Islet precursor cell (in vitro differentiated cells): Measurements from ENCODE around the gene DNAJA1.

Experiments used
- DNase-seq: peaks from one replicate; pipeline ENCODE4 v3.0.0-alpha.2; 2018

DNAJA1 gene

DNA sequence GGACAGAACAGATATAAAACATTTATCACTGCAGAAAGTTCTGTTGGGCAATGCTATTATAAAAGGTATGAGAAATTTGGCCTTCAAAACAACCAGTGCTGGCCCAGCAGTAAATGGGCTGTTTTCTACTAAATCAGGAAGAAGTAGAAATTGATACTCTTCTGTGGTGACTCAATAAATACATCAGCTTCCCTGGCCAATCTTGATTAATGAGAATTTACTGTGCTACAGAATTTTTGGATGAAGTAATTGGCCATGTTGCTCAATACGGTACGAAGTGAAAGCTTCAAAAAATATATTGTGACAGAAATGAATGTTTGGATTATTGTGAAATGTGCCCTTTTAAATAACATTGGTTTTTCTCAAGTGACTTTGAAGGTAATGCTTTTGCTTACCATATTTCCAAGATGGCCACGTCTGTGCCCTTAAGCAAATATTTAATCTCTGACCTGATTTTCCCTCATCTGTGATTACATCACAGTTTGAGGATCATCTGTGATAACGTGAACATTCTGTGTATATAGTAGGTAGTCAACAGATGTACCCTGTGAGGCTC lies 4.2 kb downstream of the DNAJA1 start:
- no peak for DNase-seq

DNA sequence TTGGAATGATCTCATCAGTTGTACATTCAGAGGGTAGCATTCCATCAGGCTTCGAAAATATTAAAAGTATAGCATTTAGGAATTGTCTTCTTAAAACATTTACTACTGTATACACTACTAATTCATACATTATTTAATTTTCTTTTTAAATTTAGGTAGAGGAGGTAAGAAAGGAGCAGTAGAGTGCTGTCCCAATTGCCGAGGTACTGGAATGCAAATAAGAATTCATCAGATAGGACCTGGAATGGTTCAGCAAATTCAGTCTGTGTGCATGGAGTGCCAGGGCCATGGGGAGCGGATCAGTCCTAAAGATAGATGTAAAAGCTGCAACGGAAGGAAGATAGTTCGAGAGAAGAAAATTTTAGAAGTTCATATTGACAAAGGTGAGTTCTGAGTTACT lies 5.2 kb downstream of the DNAJA1 start:
- no peak for DNase-seq

DNA sequence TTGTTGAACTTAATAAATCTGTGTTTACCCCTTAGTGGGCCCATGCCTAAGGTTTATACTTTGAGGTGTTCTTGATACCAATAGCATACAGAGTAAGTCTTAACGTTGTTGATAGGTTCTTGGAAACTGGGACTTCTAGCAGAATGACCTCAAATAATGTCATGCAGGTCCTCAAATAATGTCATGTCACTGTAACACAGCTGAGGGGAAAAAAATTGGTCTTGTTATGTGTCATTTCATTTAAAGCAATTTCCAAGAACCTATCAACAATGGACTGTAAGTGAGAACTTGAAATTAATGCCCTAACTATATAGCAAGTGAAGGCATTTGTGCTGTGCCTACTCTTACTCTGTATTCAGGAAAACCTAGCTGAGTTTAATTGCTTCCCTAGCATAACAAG lies 7.2 kb downstream of the DNAJA1 start:
- DNase-seq: no peak

DNA sequence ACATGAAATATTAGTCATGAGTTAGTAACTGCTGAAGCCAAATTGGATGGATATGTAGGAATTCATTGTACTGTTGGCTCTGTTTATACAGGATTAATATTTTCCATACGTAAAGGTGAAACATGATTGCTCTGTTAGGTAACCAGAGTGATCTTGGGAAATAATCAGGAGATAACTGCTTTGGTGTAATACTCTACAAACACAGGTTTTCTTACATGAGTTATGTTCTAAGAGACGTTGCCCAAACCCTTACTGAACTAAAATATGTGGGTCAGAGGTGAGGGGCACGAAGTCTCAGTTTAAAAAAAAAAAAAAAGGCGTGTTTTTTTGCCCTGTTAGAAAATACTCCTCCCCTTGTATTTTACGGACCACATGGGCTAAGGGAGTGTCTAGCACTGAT lies 7.8 kb downstream of the DNAJA1 start:
- DNase-seq: no peak

DNA sequence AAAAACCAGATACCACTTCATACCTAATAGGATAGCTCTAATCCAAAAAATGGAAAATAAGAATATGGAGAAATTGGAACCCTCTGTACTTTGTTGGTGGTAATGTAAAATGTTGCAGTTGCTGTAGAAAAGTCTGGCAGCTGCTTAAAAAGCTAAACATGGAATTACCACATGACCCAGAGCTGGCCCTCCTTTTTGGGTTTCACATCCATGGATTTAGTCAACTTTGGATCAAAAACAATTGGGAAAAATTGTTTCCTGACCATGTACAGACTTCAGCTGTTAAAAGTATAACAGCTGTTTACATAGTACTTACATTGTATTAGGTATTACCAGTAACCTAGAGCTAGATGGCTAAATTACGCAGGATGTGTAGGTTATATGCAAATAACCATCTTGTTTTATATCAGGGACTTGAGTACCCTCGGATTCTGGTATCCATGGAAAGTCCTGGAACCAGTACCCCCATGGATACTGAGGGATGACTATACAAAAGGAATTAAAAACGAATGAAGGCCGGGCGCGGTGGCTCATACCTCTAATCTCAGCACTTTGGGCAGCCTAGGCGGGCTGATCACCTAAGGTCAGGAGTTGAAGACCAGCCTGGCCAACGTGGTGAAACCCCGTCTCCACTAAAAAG lies 15.8 kb downstream of the DNAJA1 start:
- DNase-seq: no peak

DNA sequence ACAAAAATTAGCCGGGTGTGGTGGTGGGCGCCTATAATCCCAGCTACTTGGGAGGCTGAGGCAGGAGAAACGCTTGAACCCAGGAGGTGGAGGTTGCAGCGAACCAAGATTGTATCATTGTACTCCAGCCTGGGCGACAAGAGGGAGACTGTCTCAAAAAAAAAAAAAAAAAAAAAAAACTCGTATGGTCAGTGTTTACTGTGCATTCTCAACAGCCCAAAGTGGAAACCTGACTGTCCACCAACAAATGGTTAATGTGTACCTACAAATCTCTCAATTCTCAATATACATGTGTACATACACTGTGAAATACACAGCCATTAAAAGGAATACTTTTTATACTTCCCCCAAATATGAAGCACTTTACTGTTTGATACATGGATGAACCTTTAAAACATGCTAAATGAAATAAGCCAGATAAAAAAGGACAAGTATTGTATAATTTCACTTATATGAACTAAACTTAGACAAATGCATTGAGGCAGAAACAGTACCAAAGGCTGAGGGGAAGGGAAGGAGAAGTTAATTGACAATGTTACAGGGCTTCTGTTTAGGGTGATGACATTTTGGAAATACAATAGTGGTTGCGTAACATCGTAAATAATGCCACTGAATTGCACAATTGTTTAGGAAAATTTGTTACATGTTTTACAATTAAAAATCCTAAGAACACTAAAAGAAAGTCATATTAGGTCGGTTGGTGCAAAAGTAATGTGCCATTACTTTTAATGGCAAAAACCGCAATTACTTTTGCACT lies 16.5 kb downstream of the DNAJA1 start:
- DNase-seq: no peak

DNA sequence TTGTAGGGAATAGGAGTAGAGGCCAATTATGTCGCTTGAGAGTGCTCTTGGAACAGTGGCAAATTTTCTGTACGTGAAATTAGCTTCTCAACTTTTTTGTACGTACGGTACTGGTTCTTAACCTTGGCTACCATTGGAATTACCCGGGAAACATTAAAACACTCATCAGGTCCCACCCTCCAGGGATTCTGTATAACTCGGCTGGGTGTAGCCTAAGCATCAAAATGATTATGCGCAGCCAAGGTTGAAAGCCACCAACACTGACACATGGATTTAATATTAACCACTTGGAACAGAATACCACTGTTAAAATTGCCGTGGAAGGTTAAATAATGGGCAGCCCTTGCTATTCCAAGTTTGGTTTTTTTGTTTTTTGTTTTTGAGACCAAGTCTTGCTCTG lies 17.4 kb downstream of the DNAJA1 start:
- no peak for DNase-seq

DNA sequence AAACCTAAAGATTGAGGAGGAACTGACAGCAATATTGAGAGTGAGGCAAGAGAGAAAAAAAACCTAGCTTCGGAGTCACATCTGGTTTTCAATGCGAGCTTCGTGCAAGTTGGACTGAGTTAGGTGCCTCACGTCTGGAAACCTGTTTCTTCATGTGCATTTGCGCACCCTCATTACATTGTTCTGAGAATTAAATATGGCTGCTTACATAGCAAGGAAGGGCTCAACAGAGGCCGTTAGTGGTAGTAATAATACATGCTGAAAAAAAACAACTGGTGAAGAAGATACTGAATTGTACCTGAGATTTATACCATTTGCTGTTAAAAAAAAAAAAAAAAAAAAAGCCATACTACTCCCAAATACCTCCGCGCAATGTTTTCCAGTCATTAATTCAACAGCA lies 18.6 kb downstream of the DNAJA1 start:
- no peak for DNase-seq

DNA sequence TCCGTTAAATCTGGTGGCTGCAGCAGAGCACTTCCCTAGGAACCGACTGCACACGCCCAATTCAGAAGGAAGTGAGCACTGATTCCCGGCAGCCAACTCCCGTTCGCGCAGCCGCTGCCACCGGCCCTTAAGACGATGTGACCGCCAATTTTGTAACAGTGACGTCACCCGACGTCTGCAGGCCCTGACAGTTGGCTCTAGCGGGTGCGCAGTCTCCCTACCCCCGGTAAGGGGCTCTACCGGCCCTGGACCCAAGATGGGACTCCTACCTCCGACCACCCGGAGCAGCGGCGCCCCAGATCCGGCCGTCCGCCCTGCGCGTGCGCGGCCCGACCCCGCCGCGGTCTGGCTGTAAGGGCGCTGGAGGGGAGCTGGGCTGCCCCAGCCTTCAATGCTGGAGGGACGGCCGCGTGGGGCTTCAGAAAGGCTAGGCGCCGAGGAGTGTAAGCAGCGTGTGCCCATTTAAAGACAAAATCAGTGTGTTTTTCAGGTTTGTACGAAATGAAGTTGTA lies 19.1 kb downstream of the DNAJA1 start:
- peak; percentile 92 for DNase-seq

DNA sequence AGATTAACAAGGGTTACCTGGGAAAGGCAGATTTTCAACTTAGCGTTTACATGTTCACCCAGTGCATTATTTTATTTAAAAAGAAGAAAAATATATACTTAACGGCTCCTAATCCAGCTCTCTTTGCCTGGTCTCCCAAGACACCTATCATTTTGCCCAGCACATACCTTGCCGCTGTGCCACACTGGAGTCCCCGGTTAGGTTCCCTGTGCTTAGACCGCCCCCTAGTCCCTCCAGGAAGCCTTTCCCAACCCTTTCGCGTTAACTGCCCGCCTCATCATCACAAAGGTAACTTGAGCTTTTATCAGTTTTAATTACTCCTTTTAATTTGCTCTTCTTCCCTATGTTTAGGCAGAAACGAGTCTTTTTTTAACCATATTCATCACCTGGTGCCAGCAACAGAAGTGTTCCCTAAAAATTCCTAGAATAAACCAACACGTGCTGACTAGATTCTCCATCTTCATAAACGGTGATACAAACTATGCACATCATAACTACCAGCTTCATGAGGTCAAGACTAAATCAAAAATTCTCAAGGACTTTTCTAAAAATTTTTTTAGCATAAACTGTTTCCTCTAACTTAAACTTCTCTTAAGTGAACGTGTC lies 19.7 kb downstream of the DNAJA1 start:
- peak; percentile 67 for DNase-seq

DNA sequence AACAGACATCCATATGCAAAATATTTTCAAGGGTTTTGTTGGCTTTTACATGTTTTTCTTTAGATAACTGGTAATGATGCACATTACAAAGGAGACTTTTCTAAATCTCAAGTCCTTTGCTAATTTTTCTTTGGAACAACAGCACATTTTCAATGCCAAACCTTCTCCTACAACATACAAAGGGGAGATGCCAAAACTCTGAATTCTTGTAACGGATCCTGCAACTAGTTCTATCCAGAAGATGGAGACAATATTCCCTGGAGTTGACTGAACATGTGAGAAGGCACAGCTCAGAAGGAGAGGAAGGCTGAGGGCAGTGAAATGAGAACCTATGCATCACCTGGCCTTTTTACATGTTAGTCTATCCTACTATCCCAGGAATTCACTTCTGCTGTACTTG lies 21.0 kb downstream of the DNAJA1 start:
- no peak for DNase-seq

DNA sequence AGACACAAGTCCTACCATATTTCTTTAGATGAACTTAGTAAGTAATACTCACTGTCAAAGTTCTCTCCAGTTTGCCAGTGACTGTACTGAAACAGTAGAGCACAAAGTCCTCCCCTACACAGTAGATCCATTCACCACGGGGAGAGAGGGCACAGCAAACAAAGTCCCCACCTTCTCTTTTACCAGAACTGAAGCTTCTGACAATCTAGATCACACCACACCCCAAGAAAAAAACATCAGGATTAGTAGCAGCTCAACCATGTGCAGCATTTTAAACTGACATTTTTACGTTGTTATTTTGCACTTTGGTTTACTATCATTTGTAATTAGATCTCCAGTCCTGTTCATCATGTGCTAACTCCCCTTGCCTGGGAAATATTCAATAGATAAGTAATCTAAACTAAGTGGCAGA lies 23.0 kb downstream of the DNAJA1 start:
- no peak for DNase-seq

DNA sequence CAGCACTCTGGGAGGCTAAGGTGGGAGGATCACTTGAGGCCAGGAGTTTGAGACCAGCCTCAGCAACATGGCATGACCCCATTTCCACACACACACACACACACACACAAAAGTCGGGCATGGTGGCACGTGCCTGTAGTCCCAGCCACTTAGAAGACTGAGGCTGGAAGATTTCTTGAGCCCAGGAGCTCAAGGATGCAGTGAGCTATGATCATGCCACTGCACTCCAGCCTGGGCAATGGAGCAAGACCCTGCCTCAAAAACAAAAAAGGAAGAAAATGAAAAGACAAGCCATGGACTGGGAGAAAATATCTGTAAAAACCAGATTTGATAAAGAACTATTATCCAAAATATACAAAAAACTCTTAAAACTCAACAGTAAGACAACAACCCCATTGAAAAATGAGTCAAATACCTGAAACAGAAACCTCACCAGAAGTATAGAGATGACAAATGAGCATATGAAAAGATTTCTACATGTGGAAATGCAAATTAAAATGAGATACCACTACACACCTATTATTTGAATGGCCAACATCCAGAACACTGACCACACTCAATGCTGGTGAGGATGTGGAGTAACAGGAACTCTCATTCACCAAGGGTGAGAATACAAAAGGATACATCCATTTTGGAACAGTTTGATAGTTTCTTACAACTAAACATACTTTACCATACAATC lies 24.7 kb downstream of the DNAJA1 start:
- no peak for DNase-seq

DNA sequence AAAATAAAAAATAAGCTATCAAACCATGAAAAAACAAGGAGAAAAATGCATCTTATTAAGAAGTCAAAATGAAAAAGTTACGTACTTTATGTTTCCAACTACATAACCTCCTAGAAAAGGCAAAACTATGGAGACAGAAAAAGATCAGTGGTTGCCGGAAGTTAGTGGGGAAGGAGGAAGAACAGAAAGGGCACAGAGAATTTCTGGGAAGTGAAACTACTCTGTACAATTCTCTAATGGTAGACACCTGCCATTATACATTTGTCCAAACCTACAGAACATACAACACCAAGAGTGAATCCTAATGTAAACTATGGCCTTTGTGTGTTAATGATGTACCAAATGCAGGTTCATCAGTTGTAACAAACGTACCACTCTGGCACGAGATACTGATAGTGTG lies 26.1 kb downstream of the DNAJA1 start:
- no peak for DNase-seq

DNA sequence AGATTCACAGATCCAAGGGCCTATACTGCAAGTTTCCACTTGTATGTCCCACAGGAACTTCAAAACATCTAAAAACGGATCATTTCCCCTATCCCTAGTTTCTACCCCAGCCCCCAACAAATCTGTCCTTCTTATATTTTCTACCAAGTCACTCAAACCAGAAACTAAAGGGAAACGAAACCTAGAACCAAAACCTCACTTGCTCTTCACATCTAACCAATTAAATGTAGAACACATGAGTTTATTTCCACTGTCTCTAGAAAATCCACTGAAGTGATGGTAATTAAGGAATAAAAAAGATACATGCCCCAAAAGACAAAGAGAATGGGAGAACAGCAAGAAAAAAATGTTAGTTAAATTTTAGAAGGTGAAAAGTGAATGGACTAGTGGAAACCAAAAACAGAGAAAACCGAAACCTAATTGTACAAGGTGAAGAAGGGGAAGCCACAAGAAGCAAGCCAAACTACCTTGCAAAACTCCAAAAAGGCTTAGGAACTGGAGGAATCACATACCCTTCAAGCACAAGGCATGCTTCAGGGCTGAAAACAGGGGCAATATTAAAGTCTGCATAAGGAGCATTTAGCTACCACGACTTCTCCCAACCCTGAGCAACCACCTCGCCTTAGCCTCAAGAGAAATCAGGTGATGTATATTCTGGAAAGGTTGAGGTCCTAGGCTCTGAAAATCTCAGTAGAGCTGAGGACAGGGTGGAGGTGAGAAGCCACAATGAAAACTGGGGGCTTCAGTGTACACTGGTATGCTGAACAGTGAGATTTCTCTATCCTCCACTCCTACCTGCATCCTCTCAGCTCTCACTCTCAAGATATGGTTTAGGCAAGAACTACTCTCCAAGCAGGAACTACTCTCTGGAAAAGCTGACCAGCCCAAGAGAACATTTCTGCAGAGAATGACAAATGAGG lies 40.3 kb downstream of the DNAJA1 start:
- DNase-seq: no peak

DNA sequence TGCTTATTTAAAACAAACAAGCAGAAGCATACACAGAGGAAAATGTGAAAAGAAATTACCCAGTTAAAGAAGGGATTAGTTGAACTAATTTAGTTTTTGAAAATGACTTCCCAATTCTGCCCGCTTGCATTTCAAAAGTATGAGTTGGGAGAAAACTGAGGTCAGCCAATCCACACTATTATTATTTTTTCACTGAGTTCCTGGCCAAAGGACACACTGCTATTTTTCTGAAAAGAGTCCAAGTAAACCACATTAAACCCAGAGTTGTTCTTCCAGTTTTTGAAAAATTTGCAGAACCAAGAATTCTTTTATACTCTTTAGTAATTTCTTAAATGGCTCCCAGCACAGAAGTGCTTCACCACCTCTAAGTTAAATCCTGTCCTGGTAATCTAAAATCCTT lies 43.9 kb downstream of the DNAJA1 start:
- DNase-seq: no peak

DNA sequence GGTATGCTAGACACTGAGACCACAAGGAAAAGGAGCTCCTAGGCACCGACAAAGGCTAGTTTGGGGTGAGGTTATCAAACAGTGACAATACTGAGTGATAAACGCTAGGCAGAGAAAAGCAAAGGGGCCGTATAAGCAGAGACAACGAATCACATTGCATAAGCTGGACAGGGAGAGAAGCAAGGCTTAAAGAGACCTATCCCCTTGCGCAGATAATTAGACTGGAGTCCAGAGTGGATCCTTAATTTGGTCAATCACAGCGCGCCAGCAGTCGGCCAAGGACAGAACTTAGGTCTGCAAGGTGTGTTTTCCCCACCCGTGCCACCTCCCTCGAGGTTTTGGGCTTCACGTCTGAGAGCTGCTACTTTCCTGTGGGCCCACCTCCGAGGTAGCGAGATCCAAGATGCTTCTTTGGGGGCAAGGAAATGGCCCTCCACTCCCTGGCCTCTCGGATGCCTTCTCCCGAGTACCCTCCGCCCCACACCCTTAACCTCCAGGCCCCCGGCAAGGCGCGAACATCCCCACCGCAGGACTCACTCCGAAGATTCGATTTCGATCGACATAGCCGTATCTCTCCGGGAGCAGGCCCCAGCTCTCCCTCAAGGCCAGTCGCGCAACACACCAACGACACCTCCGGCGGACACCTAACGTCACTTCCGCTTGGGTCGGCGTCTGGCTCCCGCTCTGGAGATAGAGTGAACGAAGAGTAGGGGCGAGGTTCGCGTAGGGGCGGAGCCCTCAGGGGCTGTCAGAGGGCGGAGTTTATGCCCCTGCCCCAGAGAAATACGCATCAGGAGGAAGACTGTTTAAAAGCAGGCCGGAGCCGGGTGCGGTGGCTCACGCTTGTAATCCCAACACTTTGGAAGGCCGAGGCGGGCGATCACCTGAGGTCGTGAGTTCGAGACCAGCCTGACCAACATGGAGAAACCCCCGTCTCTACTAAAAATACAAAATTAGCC lies 51.3 kb downstream of the DNAJA1 start, which contains the start of gene SMU1:
Gene SMU1 (minus strand): TSS at position 629 of the 959 bp plus-strand sequence. CDS start 66 bp downstream, at position 563.
- peak; percentile 99 for DNase-seq

DNA sequence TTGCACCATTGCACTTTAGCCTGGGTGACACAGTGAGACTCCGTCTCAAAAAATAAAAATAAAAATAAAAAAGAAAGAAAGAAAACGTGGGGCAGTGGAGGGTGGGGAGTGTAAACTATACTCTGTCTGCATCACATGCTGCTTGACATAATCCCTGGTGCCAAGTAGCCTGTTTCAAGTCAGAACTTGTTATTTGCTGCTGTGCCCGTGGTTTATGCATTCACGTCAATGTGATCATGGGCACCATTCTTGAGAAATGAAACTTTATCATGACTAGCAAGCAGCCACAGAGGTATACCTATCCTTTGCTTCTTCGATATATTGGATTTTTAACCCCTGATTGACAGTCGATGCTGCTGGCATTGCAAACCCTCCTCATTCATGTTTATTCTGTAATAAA lies 55.5 kb downstream of the DNAJA1 start:
- DNase-seq: no peak

DNA sequence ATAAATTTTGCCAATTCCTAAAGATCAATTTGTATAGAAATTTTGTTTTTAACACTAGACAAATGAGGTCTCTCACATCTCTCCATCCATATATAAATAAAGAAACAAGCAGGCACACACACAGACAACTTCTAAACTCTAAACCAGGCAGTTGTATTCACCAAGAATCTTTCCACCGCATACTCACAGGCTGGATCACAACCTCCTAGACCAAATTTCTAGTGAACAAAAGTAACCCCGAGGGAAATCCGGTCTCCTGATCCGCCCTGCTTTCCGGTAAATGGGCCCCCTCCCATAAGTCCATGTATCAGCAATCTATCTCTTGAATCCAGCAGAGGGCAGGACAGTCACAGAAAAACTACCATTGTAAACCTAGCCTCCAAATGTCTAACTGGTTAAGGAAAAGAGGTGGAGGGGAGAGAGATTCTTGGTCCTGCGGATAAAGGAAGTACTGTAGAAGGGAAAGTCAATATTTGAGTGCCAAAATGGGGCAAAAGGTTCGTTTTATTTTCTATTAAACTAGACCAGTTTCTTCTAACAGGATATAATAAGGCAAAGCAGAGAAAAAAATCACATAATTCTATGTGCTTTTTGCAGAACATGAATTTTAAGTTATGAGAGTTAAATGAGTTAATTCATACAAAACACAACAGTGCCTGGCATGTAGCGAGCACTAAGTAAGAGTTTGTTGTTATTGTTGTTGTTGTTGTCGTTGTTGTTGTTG lies 56.2 kb downstream of the DNAJA1 start:
- DNase-seq: peak; percentile 84

DNA sequence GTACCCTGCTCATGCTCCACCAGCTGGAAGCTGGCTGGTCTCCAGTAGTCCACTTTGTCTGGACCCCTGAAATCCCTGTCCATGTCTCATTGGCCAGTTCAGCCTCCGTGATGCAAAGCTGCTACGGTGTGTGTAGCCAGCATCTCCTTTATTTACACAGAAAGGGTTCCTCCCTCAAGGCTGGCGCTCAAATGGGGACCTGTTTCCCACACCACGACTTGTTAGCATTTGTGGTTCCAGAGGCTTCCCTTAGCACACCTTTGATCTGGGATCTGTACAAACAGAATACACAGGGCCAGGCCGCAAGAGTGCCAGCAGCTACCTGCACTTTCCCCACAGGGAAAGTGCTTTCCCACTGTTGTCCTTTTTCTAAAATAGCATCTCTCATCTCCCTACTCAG lies 57.1 kb downstream of the DNAJA1 start:
- no peak for DNase-seq
